Kidney glomerular epithelial cell (primary cell): ENCODE data around the gene KIF18A.
"Not testable (repeated sequence)": the region's sequence is repeated elsewhere in the genome, so short reads cannot be mapped to it uniquely, and the experiment has no call there.

Experiments used
- DNase-seq: peaks from one replicate; lab custom pipeline; 2025; lab: John Stamatoyannopoulos, UW

KIF18A gene

DNA sequence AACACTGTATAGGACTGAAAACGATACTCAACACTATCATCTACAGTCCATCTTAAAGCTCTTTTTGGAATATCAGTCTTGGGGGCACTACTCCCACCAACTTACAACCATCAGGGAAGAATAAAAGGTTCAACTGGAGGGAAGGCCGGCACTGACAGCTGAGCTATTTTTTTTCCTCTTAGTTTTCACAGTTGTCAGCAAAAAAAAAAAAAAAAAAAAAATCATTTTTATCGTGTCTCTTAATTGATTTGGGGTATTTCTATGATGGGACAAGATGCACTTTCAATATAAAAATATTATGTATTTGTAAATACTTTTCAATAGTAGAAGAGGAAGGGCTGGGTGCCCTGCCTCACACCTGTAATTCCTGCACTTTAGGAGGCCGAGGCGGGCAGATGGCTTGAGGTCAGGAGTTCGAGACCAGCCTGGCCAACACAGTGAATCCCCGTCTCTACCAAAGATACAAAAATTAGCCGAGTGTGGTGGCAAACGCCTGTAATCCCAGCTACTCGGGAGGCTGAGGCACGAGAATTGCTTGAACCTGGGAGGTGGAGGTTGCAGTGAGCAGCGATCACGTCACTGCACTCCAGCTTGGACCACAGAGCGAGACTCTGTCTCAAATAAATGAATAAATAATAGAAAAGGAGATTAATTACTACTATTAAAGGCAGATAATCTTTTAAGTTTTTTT lies 1.5 kb downstream of the KIF18A start:
- DNase-seq = no peak

DNA sequence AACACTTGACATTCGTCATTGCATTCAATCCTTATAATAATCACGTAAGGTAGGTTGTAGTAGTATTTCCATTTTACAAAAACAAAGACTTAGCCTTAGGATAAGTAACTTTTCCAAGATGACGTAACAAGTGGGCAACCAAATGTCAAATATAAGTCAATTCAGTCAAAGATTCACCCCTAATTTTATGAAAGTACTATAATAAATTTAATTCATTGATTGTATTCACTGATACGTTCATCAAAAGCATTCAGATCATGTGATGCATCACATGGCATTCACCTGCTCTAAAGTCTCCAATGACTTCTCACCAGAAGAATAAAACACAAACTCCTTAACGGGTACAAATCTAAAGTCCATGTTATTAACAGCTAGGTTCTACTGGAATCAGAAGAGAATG lies 2.1 kb downstream of the KIF18A start:
- no peak for DNase-seq

DNA sequence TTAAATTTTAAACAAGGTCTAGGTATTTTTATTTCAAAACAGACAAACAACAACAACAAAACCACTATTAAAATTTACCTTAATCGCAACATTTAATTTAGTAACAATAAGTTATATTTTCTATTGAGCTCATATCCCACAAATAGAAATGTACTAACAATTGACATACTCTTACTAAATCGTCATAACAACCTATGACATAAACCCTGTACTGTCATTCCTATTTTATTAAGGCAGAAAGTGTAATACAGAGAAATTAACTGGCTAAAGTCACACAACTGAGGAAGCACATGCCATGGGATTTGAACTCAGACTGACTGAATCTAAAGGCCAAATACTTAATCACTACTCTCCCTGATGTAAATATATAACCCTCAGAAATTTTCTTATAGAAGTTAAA lies 3.0 kb downstream of the KIF18A start:
- DNase-seq = no peak

DNA sequence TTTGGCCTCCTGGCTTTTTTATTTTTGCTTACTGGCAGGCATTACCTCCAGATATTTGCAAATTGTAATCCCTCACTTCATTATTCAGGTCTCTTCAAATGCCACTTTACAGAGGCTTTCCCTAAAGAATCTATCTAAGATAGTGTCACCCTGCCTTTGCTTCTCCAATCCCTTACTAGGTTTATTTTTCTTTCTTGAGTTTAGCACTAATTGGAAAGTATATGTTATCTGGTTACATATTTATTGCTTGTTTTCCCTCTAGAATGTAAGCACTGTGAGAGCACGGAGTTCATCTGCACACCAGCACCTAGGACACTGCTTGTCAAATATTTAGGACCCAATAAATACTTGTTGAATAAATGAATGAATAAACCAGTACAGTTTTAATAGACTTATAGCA lies 3.5 kb downstream of the KIF18A start:
- no peak for DNase-seq

DNA sequence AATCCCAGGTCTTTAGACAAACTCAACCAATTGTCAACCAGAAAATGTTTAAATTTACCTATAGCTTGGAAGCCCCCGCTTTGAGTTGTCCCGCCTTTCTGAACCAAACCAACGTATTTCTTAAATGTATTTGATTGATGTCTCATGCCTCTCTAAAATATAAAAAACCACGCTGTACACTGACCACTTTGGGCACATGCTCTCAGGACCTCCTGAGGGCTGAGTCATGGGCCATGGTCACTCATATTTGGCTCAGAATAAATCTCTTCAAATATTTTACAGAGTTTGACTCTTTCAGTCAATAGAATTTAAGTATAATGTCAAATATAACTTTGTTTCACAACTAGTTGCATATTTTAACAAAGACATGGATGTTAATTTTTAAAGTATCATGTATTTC lies 5.7 kb downstream of the KIF18A start:
- not testable (repeated sequence) for DNase-seq

DNA sequence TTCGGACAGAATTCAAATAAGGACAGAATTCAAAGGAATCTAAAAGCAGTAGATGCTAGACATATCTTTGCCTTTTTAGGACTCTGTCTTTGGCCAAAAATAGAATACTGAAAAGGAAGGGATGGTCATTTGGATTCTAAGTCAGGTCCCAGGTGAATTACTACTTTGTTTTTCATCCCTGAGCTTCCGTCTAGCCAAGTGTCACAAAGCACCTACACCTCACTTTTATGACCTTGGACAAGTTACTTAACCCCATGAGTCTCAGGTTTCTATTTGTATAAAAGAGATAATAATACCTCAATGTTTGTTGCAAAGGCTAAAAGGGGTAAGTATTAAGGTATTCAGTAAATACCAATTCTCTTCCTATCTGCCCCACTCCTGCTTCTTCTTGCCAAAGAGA lies 7.3 kb downstream of the KIF18A start:
- no peak for DNase-seq

DNA sequence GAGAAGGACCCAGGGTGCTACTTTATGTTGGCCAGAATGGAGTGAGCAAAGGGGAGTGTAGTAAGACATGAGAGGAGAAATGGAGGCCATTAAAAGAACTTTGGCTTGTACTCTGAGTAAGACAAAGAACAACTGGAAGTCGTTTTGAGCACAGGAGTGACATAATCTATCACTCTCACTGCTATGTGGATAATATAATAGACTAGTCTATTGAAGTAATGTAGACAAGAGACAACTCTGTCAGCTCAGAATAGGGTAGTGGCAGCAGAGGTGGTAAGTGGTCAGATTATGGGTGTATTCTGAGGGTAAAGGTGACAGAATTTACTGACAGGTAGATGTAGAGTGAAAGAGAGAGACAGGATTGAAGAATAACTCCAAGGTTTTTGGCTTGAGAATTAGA lies 8.2 kb downstream of the KIF18A start:
- DNase-seq = no peak

DNA sequence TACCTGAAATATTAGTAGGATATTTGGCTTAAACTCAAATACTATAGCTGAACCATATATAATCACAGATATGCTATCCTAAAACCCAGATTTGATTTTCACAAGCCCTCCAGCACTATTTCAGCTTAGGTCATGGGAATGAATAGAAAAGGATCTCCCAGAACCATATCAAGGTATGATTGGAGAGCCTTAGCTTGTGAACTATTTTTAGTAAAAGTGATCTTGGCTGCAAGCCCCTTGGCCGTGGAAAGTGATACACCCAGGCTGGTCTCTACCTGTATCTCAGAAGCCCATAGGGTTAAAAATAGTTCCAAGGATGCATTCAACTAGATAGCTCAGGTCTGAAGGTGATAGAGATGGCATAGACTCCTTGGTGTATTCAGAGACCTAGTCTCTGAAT lies 9.7 kb downstream of the KIF18A start:
- no peak for DNase-seq

DNA sequence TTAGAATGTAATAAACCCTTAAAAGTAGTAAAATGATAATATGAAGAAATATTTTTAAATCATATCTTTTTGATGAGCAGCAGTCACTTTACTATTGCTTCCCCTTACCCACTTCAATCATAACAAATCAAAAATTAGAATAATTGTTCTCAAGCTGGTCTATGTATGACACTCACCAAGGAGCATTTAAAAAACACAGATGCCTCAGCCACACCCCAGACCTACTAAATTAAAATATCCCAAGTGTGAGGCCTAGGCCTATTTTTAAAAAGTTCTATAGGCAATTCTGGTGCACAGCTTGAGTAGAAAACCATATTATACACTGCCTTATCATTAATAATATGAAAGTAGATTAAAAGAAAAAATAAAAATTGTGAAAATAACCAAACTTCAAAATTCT lies 15.2 kb downstream of the KIF18A start:
- DNase-seq = no peak

DNA sequence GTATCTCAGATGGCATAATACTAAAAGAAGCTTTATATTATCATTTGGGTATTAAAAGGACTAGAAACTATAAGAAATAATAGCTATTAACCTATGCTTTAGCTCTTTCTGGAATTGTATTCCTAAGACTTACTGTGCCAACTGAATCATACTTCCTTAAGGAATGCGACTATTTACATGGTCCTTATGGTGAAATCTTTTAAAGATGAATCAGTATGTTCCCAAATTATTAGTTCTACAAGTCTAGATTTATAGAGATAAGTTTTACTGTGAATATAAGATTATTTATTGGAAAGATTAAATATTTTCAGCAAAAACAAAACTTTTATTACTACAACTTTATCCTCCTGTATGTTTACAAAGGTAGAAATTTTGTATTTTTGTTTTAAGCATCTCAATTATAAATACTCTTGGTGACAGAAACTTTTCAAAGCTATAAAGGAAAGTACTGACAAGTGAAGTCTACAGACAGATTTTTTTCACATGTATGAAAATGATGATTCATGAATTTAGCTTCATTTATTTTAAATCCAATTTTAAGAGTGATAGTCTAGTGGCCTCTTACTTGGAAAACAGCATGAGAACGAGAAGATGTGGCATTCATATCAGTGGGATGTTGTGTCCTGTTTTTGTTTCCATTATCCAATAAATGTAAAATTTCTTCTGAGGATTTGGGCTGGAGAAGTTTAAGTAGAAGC lies 17.8 kb downstream of the KIF18A start:
- no peak for DNase-seq

DNA sequence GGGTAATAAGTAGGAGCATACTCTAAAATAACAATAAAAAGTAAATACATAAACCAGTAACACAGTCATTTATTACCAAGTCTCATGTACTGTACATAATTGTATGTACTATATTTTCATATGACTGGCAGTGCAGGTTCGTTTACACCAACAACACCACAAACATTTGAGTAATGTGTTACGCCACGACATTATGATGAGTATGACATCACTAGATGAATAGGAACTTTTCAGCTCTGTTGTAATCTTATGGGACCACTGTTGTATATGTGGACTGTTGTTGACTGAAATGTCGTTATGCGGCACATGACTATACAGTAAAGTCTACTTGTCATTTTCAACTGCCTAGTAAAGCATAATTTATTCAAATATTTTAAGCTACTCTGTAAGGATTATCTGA lies 18.6 kb downstream of the KIF18A start:
- no peak for DNase-seq

DNA sequence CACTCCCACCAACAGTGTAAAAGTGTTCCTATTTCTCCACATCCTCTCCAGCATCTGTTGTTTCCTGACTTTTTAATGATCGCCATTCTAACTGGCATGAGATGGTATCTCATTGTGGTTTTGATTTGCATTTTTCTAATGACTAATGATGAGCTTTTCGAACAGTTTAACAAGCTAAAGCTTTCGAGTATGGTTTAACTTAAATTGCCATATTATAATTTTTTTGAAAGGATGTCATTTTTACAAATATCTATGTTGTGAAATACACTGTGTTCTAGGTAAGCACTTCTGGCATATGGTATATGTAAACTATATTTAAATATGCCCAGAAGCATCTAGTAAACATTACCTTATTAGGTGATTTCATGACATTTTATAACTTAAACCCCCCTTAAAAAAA lies 20.3 kb downstream of the KIF18A start:
- DNase-seq = not testable (repeated sequence)

DNA sequence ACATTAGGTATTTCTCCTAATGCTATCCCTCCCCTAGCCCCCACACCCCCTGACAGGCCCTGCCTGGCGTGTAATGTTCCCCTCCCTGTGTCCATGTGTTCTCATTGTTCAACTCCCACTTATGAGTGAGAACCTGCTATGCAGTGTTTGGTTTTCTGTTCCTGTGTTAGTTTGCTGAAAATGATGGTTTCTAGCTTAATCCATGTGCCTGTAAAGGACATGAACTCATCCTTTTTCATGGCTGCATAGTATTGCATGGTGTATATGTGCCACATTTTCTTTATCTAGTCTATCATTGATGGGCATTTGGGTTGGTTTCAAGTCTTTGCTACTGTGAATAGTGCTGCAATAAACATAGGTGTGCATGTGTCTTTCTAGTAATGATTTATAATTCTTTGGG lies 20.8 kb downstream of the KIF18A start:
- DNase-seq = not testable (repeated sequence)

DNA sequence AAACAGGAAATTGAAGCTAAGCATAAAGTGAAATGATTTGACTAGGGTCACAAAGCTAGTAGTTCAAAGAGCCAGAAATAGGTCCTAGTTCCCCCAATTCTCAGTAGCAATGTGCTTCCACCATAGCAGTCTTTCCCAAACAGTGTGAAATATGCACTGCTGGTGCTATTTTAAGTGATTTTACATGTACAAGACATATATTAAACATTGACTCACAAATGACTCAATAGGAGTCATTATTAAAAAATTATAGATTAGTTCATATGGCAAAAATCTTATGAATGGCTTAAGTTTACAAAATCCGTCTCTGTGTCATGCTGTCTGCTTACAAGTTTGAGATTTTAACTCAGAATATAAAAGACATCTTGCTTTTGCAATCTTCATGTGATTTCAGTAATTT lies 21.4 kb downstream of the KIF18A start:
- DNase-seq = no peak

DNA sequence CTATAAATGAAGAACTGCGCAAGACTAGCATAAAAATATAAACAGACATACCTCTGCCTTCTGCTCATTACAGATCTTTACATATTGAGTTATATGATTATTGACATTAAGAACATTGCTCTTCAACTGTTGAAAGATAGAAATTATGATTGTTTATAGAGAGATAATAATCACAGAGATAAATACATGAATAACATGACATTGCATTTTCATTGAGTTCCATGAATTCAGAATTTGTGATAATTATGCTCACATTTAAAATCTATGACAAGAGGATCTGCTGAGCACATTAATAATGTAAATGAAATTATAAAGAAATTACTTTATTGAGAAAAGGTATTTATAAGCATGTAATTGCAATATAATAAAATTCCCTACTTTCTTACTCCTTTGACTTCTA lies 24.8 kb downstream of the KIF18A start:
- DNase-seq = no peak

DNA sequence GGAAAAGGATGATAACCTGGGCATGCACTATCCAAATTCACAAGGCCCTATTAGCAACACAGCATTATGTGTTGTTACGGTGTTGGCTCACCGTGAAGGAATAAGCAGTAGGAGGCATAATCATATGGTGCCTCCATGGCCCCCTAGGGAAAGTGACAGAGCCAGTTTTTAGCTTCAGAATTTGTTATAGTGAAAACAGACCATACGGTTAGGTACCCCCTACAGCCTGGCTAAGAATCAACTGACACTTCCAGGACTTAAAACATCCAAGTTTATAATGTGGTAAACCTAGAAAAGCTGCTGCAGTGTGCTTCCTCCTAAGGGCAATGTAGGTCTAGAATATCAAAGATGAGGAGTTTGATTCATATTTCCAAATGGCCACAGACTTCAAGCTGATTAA lies 30.4 kb downstream of the KIF18A start:
- DNase-seq = no peak

DNA sequence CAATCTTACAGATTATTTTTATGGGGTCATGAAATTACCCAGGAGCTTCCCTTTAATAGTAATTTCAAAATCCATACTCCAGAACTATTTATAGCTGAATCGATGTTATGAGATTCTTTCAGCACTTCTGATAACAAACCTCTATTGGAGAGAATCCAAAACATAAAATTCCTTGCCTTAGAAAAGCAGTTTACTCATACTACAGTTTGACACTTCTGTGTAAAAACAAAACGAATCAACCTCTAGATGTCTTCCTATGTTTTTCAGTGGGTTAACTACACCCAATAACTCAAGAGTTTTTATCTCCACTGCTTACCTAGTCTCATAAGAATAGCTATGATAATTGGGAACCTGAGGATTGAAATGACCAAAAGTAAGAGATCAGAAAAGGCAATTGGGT lies 35.6 kb downstream of the KIF18A start:
- DNase-seq = no peak

DNA sequence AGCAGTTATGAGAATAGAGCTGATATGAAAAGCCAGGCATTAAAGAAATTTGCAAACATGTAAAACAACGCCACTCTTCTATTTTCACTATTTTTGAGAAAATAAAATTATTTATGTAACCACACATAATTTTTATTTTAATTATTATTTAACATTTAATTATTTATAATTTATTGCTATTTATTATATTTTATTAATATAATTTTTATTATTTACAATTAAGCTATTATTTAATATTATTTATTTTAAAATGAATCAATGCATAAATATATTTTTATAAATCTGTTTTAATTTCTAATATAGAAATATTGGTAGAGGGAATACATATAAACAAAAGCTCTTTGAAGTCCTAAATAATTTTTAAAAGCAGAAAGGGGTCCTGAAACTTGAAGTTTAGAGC lies 36.7 kb downstream of the KIF18A start:
- no peak for DNase-seq

DNA sequence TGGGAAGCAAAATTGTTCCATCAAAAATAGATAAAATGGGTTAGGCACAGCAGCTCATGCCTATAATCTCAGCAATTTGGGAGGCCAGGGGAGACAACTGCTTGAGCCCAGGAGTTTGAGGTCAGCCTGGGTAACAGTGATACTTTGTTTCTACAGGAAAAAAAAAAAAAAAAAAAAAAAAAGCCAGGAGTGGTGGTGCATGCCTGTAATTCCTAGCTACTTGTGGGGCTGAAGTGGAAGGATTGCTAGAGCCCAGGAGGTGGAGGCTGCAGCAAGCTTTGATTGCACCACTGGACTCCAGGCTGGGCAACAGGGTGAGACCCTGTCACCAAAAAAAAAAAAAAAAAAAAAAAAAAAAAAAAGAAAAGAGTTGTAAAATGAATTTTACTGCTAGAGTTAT lies 49.6 kb downstream of the KIF18A start:
- no peak for DNase-seq

DNA sequence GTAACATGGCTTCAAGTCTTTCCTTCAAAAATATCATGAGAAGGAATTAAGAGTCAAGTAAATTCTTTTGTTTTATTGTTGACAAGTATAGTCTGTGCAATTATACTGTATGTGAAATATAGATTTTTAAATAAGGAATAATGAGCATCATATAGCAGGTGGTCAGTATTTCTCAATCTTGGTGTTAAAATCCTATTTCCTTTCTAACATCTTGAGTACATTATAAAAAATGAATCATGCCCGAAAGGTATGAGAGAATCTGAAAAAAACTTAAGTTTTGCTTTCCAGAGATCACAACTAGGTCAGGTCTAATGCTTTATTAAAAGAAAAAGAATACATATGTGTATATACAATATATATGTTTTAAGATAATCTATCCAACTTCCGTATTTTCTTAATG lies 53.1 kb downstream of the KIF18A start:
- DNase-seq = no peak

DNA sequence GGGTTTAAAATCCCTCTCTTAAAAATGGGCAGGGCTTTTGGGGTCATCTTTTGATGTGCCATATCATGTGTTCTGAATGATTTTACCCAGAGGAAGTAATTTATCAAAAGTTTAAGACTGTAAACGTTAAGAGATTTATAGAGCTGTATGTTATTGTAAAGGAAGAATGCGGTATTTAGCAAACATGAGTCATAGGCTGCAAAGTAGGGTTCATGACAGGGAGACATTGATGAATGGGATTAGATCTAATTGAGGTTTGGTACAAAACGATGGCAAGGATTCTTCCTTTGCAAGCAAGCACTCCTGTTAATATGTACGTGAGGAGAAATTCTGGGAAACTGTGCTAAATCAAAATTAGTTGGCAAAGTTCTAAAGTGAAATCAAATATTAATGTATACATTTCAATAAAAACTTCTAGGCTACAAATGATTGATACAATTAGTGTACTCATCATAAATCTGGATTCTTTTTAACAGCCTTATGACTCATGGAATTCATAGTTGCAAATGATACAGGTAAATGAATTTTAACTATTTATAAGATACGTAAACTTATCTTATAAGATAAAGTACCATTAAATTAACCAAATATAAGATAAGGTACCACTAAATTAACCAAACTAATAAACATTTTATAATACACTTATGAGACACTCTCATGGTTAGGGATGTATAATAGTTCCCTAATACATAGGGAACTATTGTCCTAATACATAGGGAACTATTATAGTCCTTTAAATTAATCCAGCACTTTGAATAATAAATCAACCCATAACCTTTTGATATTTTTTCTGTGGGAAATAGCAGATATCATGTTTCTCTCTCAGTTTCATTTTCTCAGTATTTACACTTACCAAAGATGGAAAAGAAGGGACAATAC lies 58.4 kb downstream of the KIF18A start:
- DNase-seq = peak; percentile 3

DNA sequence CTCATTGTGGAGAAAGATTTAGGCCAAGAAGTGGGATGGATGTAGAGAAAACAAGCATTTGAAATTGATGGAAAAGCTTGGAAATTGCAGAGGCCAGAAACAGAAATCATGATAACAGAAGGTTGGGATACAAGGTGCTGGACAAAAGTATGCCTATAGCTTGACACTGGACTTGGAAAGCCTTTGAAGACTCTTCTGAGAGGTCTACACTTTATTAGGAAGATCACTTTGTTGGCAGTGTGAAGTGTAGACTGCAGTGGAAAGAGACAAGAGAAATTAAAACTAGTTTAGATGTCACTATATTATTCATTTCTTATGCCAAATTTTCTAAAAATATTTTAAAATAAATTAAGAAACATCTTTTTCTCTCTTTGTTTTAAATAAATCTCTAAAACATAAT lies 59.1 kb downstream of the KIF18A start:
- DNase-seq = no peak
